ENCODE results near the gene ANO7.

- TF ChIP-seq, protein P1, sequence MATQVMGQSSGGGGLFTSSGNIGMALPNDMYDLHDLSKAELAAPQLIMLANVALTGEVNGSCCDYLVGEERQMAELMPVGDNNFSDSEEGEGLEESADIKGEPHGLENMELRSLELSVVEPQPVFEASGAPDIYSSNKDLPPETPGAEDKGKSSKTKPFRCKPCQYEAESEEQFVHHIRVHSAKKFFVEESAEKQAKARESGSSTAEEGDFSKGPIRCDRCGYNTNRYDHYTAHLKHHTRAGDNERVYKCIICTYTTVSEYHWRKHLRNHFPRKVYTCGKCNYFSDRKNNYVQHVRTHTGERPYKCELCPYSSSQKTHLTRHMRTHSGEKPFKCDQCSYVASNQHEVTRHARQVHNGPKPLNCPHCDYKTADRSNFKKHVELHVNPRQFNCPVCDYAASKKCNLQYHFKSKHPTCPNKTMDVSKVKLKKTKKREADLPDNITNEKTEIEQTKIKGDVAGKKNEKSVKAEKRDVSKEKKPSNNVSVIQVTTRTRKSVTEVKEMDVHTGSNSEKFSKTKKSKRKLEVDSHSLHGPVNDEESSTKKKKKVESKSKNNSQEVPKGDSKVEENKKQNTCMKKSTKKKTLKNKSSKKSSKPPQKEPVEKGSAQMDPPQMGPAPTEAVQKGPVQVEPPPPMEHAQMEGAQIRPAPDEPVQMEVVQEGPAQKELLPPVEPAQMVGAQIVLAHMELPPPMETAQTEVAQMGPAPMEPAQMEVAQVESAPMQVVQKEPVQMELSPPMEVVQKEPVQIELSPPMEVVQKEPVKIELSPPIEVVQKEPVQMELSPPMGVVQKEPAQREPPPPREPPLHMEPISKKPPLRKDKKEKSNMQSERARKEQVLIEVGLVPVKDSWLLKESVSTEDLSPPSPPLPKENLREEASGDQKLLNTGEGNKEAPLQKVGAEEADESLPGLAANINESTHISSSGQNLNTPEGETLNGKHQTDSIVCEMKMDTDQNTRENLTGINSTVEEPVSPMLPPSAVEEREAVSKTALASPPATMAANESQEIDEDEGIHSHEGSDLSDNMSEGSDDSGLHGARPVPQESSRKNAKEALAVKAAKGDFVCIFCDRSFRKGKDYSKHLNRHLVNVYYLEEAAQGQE (IDR thresholded peaks at IDR 0.05; ENCODE audit: borderline replicate concordance), result no peak
- no peak for TF ChIP-seq CTCF (IDR thresholded peaks at IDR 0.05; ENCODE audit: poor library complexity, severe bottlenecking)
Observed at GRCh38 chr2:241219030-241219382, 30.5 kb downstream of the ANO7 start.

Data from neural cell (in vitro differentiated cells).